ENCODE measurements around the gene TNFSF13B.
"Not testable (repeated sequence)": the region's sequence is repeated elsewhere in the genome, so short reads cannot be mapped to it uniquely, and the experiment has no call there.

TNFSF13B gene

DNA sequence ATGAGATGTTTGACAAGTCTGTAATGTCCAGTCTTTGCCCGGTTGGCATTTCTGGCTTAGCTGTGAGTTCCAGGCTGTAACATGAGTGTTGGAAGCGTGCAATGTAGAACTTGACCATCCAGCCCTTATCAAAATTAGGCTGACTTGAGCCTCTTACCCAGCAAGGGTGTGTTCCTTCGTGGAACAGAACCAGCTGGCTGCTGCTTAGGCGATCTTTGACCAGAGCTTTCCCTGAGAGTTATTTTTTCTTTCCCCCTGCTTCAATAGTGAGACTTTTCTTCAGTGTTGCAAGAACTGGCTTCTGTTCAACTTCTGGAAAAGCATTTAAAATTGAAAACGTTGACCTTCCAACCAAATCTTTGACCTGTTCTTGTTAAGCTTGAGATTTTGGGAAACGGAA, 6.5 kb downstream of the TNFSF13B start:
- H3K4me3 ChIP-seq (ENCODE audit: low read depth, low read length), result no peak overlapping the region
- no peak for DNase-seq (ENCODE audit: low read depth)

DNA sequence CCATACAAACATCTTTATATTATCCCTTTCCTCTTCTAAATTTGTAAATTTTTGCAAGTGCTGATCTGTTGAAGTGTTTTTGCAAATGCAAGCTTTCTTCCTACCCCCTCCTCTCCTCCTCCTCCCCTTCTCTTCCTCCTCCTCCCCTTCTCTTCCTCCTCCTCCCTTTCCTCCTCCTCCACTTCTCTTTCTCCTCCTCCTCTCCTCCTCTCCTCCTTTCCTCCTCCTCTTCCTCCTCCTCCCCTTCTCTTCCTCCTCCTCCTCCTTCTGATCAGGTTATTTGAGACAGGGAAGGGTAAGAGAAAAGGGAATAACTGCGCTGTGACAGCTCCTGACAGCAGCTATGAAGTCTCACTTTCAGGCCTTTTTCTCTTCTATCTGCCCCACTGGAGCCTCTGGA, 8.9 kb downstream of the TNFSF13B start:
- H3K4me3 ChIP-seq (ENCODE audit: low read depth, low read length), result no peak overlapping the region
- DNase-seq (ENCODE audit: low read depth), result no peak

GRCh38 chr13:108281901-108282300, 12.4 kb downstream of the TNFSF13B start:
- no peak for DNase-seq (ENCODE audit: low read depth)
- H3K4me3 ChIP-seq (ENCODE audit: low read depth, low read length), result no peak overlapping the region

GRCh38 chr13:108283110-108283509, 13.6 kb downstream of the TNFSF13B start:
- DNase-seq (ENCODE audit: low read depth), result no peak
- H3K4me3 ChIP-seq (ENCODE audit: low read depth, low read length), result no peak overlapping the region

DNA sequence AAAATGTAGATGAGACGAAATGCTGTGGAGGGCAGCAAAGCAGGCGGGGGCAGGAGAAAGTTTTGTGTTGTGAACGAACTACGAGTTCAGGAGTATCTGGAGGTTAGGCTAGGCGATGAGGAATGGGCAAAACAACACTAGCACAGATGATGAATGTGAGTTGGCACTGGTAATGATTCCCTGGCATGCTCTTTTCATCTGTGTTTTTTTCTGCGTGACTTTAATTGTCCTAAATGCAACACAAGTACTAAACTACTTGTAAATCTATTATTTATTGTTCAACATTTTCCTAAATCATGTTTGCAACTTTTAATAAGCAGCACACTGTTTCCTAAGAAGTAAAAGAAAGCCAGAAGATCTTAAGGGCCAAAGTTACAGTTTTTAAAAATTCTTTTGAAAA, 19.2 kb downstream of the TNFSF13B start:
- no peak for DNase-seq (ENCODE audit: low read depth)
- H3K4me3 ChIP-seq (ENCODE audit: low read depth, low read length), result no peak overlapping the region

GRCh38 chr13:108289819-108290218, 20.3 kb downstream of the TNFSF13B start:
- no peak for DNase-seq (ENCODE audit: low read depth)
- H3K4me3 ChIP-seq (ENCODE audit: low read depth, low read length), result no peak overlapping the region

- H3K4me3 ChIP-seq (ENCODE audit: low read depth, low read length), result no peak overlapping the region
- no peak for DNase-seq (ENCODE audit: low read depth)
Observed at GRCh38 chr13:108297114-108297513, 27.6 kb downstream of the TNFSF13B start.

GRCh38 chr13:108302279-108302678, 32.8 kb downstream of the TNFSF13B start:
- no peak for DNase-seq (ENCODE audit: low read depth)
- no peak overlapping the region for H3K4me3 ChIP-seq (ENCODE audit: low read depth, low read length)

- no peak for DNase-seq (ENCODE audit: low read depth)
- H3K4me3 ChIP-seq (ENCODE audit: low read depth, low read length), result no peak overlapping the region
Observed at GRCh38 chr13:108304170-108305016, 34.9 kb downstream of the TNFSF13B start.

DNA sequence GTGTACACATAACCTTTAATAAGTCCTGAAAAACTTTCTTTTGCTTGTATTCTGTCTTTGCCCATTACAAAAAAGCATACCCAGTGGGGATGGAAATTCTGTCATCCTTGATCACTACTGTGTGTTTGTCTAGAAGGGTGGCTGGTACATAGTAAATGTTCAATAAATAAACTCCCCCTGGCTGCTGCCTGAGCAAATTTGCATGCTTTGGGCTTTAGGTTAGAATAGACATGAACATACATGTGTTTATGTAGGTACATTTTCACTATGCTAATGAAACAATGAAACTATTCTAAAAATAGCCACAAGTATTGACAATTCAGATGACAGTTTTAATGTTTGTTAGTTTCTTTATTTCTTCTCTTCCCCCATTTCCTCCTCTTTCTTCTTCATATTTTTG, 36.1 kb downstream of the TNFSF13B start:
- no peak overlapping the region for H3K4me3 ChIP-seq (ENCODE audit: low read depth, low read length)
- DNase-seq (ENCODE audit: low read depth), result no peak

GRCh38 chr13:108306860-108307259, 37.3 kb downstream of the TNFSF13B start:
- no peak overlapping the region for H3K4me3 ChIP-seq (ENCODE audit: low read depth, low read length)
- DNase-seq (ENCODE audit: low read depth), result no peak

- DNase-seq (ENCODE audit: low read depth); H3K4me3 ChIP-seq (ENCODE audit: low read depth, low read length): not testable (repeated sequence)
Observed at GRCh38 chr13:108311596-108311995, 42.1 kb downstream of the TNFSF13B start.

DNA sequence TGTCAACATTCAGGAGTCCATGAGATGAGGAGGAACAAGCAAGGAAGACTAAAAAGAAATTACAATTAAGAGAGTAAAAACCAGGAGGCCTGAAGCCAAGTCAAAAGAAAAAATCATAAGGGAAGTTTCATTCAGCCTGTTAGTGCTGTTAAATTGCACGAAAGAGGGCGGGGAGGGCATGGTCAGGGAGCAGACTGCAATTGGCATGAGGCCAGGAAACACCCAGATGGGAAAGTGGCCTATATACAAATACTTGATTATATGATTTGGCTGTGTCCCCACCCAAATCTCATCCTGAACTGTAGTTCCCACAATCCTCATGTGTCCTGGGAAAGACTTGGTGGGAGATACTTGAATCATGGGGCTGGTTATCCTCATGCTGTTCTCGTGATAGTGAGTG, 43.9 kb downstream of the TNFSF13B start:
- no peak overlapping the region for H3K4me3 ChIP-seq (ENCODE audit: low read depth, low read length)
- DNase-seq (ENCODE audit: low read depth), result no peak

DNA sequence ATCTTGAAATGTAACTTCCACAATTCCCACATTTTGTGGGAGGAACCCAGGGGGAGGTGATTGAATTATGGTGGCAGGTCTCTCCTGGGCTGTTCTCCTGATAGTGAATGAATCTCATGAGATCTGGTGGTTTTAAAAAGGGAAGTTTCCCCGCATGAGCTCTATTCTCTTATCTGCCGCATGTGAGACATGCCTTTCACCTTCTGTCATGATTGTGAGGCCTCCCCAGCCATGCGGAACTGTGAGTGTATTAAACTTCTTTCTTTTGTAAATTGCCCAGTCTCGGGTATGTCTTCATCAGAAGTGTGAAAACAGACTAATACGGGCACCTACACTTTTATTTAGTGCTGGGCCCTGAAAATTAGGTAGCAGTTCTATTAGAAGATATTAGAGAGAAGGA, 45.8 kb downstream of the TNFSF13B start:
- no peak overlapping the region for H3K4me3 ChIP-seq (ENCODE audit: low read depth, low read length)
- no peak for DNase-seq (ENCODE audit: low read depth)

DNA sequence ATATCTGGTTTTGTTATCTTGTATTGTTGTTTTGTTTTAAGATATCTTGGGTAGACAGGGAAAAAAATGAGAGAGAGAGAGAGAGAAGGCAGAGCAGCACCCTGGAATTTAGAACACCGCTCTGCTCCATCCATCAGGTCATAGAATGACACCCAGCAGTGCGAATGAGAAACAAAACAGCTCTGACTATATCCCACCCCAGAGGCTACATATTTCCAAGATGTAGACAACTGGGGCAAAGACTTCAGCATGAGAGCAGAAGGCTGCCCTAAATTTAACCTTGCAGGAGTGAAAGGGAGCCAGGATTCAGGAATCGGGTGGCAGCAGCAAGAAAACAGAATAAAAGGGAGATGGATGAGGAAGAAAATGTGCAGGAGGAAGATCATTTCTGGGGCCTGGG, 46.5 kb downstream of the TNFSF13B start:
- no peak for DNase-seq (ENCODE audit: low read depth)
- H3K4me3 ChIP-seq (ENCODE audit: low read depth, low read length), result no peak overlapping the region

DNA sequence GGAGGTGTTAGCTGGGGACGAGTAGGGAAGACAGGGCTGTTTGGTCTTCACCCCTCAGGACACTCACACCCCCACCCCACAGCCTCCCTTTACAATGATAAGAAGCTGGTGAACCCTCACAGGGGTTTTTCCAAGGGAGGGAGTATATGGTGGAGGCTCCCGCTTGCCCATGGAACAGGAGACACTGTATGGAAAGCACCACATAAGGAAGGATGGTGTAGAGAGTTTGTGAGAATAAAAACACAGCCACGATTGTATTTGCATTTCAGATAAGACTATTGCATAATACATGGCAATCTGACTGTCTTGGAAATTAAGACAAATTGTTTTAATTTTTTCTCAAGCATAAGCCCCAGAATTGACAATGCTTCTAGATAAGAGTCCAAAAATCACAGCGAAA, 46.9 kb downstream of the TNFSF13B start:
- no peak for DNase-seq (ENCODE audit: low read depth)
- H3K4me3 ChIP-seq (ENCODE audit: low read depth, low read length), result no peak overlapping the region

- DNase-seq (ENCODE audit: low read depth), result peak; percentile 7
- no peak overlapping the region for H3K4me3 ChIP-seq (ENCODE audit: low read depth, low read length)
Observed at GRCh38 chr13:108322206-108322824, 52.8 kb downstream of the TNFSF13B start.

DNA sequence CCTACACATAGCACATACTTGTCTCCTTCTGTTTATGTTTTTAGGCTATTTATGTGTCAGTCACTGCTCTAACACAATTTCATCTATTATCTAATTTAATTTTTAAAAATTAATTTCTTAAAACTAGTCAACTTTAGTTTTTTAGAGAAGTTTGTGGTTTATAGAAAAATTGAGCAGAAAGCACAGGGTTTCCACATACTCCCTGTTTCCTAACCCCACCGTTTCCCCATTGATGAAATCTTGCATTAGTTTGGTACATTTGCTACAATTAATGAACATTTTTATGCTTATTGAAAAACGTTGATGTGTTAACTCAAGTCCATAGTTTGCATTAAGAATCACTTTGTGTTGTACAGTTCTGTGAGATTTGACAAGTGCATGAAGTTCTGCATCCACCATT, 53.5 kb downstream of the TNFSF13B start:
- no peak for DNase-seq (ENCODE audit: low read depth)

GRCh38 chr13:108325863-108326262, 56.3 kb downstream of the TNFSF13B start:
- no peak overlapping the region for H3K4me3 ChIP-seq (ENCODE audit: low read depth, low read length)

More for the DNA sequence above, 53.5 kb downstream of the TNFSF13B start:
- no peak overlapping the region for H3K4me3 ChIP-seq (ENCODE audit: low read depth, low read length)

DNA sequence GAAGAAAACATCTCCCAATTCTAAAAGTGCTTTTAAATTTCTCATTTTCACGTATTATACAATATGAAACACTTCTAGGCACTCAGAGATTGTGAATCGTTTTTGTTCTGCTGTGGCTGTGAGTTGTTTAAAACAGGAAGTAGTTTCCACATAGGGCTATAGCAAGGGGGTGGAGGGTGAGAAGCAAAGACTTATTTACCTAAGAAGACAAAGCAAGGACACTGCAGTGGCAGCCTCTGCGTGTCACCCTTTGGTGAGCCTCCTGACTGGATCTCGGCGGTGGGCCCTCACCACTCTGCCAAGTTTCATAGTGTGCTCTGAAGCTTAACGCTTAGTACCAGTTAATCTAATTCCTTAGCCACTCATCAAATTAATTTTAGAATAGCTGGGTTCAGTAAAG, 56.8 kb downstream of the TNFSF13B start:
- DNase-seq (ENCODE audit: low read depth), result no peak
- H3K4me3 ChIP-seq (ENCODE audit: low read depth, low read length), result no peak overlapping the region

More at GRCh38 chr13:108325863-108326262, 56.3 kb downstream of the TNFSF13B start:
- DNase-seq (ENCODE audit: low read depth), result no peak

- no peak for DNase-seq (ENCODE audit: low read depth)
- H3K4me3 ChIP-seq (ENCODE audit: low read depth, low read length), result no peak overlapping the region
Observed at GRCh38 chr13:108328848-108329247, 59.3 kb downstream of the TNFSF13B start.
